ENCODE measurements around the gene HHIPL1.

HHIPL1 gene

GRCh38 chr14:99682809-99683618 is 38.1 kb downstream of the HHIPL1 start:
- Histone ChIP-seq H2AFZ (ENCODE audit: low read depth, low read length) (peak overlapping the region; percentile 95), H4K20me1 (ENCODE audit: insufficient read depth, low read length) (no peaks in the 10 kb centered on the region), H3K9ac (ENCODE audit: low read length) (peak overlapping the region; percentile 87), H3K27ac (ENCODE audit: low read length) (peak overlapping the region; percentile 36), H3K4me1 (ENCODE audit: low read length) (peaks cover 12% of the 10 kb centered on the region; the same call in 1 of the 2 replicates), H3K9me3 (ENCODE audit: insufficient read depth, low read length) (no peaks in the 10 kb centered on the region; the same call in 1 of the 2 replicates), H3K4me2 (ENCODE audit: low read length) (peak overlapping the region; percentile 98), H3K27me3 (ENCODE audit: low read depth, low read length) (peaks cover 28% of the 10 kb centered on the region), H3K36me3 (replicated peaks; ENCODE audit: low read depth, low read length) (no peaks in the 10 kb centered on the region), H3K4me3 (ENCODE audit: low read length) (peak overlapping the region; percentile 95), H3K79me2 (ENCODE audit: low read length) (no peaks in the 10 kb centered on the region)
- peak; percentile 85 for TF ChIP-seq CTCF (IDR thresholded peaks at IDR 0.05; ENCODE audit: low read depth, low read length)
- TF ChIP-seq EZH2phosphoT487 (IDR thresholded peaks at IDR 0.05; ENCODE audit: low read depth) = no peak

- TF ChIP-seq CTCF (IDR thresholded peaks at IDR 0.05; ENCODE audit: low read depth, low read length) (no peak), EZH2phosphoT487 (IDR thresholded peaks at IDR 0.05; ENCODE audit: low read depth) (no peak)
- Histone ChIP-seq H4K20me1 (ENCODE audit: insufficient read depth, low read length) (no peaks in the 10 kb centered on the region), H3K4me1 (ENCODE audit: low read length) (peaks cover 12% of the 10 kb centered on the region; the same call in 1 of the 2 replicates), H2AFZ (ENCODE audit: low read depth, low read length) (peak within 1 kb of the TSS; percentile 95), H3K4me2 (ENCODE audit: low read length) (peak within 1 kb of the TSS; percentile 98), H3K36me3 (replicated peaks; ENCODE audit: low read depth, low read length) (no peaks in the 10 kb centered on the region), H3K79me2 (ENCODE audit: low read length) (no peaks in the 10 kb centered on the region), H3K27me3 (ENCODE audit: low read depth, low read length) (peaks cover 28% of the 10 kb centered on the region), H3K4me3 (ENCODE audit: low read length) (peak within 1 kb of the TSS; percentile 95), H3K9me3 (ENCODE audit: insufficient read depth, low read length) (no peaks in the 10 kb centered on the region; the same call in 1 of the 2 replicates), H3K9ac (ENCODE audit: low read length) (peak within 1 kb of the TSS; percentile 87), H3K27ac (ENCODE audit: low read length) (peak within 1 kb of the TSS; percentile 36)
These were observed 38.9 kb downstream of the HHIPL1 start, which contains the start of gene CYP46A1 for GRCh38 chr14:99683619-99684409. Gene CYP46A1 (plus strand): TSS chr14:99684298. CDS start chr14:99684418, 120 bp downstream.

GRCh38 chr14:99684410-99684934 is 39.5 kb downstream of the HHIPL1 start:
- Histone ChIP-seq H3K4me1 (ENCODE audit: low read length) (peaks cover 12% of the 10 kb centered on the region; the same call in 1 of the 2 replicates), H3K9ac (ENCODE audit: low read length) (no peak overlapping the region), H3K27ac (ENCODE audit: low read length) (no peak overlapping the region)

More at GRCh38 chr14:99684410-99684934, 39.5 kb downstream of the HHIPL1 start:
- Histone ChIP-seq H2AFZ (ENCODE audit: low read depth, low read length) (no peak overlapping the region; the same call in 1 of the 2 replicates), H3K27me3 (ENCODE audit: low read depth, low read length) (peaks cover 35% of the 10 kb centered on the region), H3K79me2 (ENCODE audit: low read length) (no peaks in the 10 kb centered on the region), H3K4me3 (ENCODE audit: low read length) (peak overlapping the region; percentile 76), H3K36me3 (replicated peaks; ENCODE audit: low read depth, low read length) (no peaks in the 10 kb centered on the region), H3K9me3 (ENCODE audit: insufficient read depth, low read length) (no peaks in the 10 kb centered on the region), H4K20me1 (ENCODE audit: insufficient read depth, low read length) (no peaks in the 10 kb centered on the region), H3K4me2 (ENCODE audit: low read length) (peak overlapping the region; percentile 75)
- TF ChIP-seq EZH2phosphoT487 (IDR thresholded peaks at IDR 0.05; ENCODE audit: low read depth) (no peak), CTCF (IDR thresholded peaks at IDR 0.05; ENCODE audit: low read depth, low read length) (no peak)

Data from OCI-LY3 (cell line).